GM21825 (cell line): Measurements from ENCODE around the gene KCNK7.

ENCODE experiments used
- ATAC-seq: cut with Tn5 transposase; IDR thresholded peaks from one replicate; pipeline ENCODE4 v1.9.1; 2021; ENCODE audit warnings: mild to moderate bottlenecking, moderate library complexity; ENCODE audit not compliant: unreplicated experiment

The KCNK7 gene

GRCh38 chr11:65611758-65612603 is 16.4 kb upstream of the KCNK7 start:
- no peak for ATAC-seq

GRCh38 chr11:65611028-65611757 is 15.6 kb upstream of the KCNK7 start:
- ATAC-seq, result no peak

GRCh38 chr11:65610404-65610803 is 14.8 kb upstream of the KCNK7 start:
- no peak for ATAC-seq

GRCh38 chr11:65609665-65610064 is 14.1 kb upstream of the KCNK7 start:
- no peak for ATAC-seq

DNA sequence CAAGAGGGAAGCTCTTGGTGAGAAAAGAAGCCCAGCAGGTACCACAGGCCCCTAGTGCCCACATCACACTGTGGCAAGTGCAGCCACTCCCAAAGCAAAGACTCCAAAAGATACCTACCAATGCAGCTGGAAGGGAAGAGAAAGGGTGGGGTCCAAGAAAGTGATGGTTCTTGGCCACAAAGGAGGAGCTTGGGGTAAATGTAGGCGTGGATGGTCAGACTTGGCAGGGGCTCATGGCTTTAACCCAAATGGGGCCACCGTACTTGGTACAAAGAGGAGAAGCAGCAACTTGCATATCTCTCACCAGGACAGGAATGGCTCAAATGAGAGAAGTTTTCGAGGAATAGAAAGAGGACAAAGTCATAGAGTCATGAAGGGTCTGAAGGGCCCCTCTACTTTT is 13.6 kb upstream of the KCNK7 start:
- ATAC-seq, result no peak

GRCh38 chr11:65607614-65608426 is 12.2 kb upstream of the KCNK7 start:
- ATAC-seq, result no peak

GRCh38 chr11:65606876-65607613 is 11.4 kb upstream of the KCNK7 start:
- no peak for ATAC-seq

- ATAC-seq, result no peak
Measured at GRCh38 chr11:65604258-65604657, 8.7 kb upstream of the KCNK7 start.

- ATAC-seq, result no peak
Measured at GRCh38 chr11:65599955-65600246, 4.3 kb upstream of the KCNK7 start.

- ATAC-seq, result no peak
Measured at GRCh38 chr11:65599216-65599954, 3.8 kb upstream of the KCNK7 start.

DNA sequence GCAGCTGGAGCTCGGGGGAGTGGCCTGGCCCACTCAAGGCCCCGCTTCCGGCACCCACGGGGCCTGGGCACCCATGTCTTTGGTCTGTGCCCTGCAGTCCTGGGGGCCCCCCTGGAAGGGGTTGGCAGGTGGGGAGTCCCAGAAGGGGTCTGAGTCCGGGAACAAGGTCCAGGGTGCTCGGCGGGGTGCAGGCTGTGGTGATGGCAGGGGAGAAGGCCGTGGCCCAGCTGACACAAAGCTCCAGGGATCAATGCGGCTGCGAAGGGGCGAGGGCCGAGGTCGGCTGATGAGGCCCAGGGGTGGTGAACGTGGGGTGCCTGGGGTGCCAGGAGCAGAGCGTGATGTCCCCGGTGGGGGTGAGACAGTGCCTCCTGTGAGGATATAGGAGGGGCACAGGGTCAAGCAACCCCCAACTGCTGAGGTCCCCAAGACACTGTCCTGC is 2.7 kb upstream of the KCNK7 start:
- no peak for ATAC-seq

- ATAC-seq, result no peak
Measured at GRCh38 chr11:65596520-65596919, 920 bp upstream of the KCNK7 start.

GRCh38 chr11:65595131-65595530 is 469 bp downstream of the KCNK7 start:
- no peak for ATAC-seq

- ATAC-seq, result no peak
Measured at GRCh38 chr11:65593518-65594414, 1.8 kb downstream of the KCNK7 start.

DNA sequence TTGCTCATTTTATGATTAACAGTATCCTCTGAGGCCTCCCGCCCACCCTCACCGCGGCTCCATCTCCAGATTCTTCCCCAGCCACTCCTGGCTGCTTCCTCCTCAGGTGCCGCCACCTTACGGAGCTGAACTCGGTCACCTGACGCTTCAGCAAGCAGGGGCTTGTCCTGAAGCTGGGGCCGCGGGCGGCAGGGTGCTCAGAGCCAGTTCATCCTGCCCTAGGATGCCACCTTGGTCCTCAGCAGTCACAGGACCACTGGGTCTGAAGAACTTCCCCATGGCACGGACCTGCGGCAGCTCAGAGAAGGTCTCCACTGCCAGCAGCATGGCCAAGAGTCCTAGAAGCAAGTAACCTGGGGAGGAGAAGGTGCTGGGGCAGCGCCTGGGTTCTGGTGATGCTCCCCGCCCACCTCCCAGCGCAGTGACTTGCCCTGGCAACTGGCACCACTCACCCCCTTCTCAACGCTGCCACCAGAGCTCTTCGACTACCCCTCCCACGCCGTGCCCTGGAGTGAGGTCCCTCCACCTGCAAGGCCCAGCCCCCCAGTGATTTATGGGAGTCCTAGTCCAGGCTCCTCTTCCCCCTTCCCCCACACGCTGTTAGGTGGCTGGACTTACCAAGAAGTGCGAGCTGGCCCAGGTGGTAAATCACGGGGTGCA is 2.6 kb downstream of the KCNK7 start:
- ATAC-seq, result no peak

GRCh38 chr11:65591939-65592857 is 3.4 kb downstream of the KCNK7 start:
- ATAC-seq, result no peak

DNA sequence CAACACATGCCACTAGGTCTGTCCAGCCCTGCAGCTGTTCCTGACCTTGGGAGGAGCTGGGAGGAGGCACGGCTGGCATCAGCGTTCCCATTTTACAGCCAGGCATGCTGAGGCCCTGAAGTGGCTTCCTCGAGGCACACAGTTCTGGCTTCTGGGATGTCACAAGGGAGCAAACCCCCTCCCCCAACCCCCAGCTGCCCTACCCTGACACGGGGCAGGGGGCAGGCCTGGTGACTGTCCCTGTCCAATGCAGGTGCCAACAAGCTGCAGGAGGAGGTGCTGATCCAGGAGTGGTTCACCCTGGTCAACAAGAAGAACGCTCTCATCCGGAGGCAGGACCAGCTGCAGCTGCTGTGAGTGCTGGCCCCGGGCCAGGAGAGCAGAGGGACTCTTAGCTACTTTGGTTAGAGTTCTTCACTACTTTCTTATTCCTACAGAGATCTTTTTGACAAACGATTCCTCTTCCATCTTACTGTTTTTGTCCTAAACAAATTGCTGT is 5.3 kb downstream of the KCNK7 start:
- no peak for ATAC-seq
